ENCODE measurements around the gene CCDC24.

Gene CCDC24

DNA sequence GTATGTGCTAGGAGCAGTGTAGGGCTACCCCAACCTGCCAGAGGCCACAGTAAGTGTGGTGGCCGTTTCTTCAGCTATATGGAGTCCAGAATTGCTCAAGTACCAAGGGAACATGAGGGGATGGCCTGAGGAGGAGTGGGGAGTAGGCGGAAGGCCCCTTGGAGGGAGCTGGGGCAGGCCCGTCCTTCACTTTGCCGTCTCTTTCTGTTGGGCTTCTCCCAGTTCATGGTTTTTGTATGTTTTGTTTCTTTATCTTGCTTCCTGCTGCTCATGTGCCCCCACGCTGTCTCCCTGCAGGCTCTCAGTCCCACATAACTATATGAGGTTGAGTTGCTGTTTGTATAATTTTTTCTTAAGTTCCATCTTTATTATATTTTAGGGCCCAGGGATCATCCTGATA is 27.5 kb upstream of the CCDC24 start:
- no peak for DNase-seq

GRCh38 chr1:43965316-43965715 is 26.1 kb upstream of the CCDC24 start:
- no peak for DNase-seq

- no peak for DNase-seq
Measured at GRCh38 chr1:43968348-43968948, 23.0 kb upstream of the CCDC24 start.

DNA sequence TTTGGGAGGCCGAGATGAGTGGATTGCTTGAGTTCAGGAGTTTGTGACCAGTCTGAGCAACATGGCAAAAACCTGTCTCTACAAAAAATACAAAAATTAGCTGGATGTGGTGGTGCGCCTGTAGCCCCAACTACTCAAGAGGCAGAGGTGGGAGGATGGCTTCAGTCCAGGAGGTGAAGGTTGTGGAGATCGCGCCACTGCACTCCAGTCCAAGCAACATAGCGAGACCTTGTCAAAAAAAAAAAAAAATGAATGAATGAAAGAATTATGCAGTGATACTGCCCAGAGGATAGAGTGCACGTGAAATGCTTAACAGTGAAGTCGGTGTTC is 22.0 kb upstream of the CCDC24 start:
- no peak for DNase-seq

DNA sequence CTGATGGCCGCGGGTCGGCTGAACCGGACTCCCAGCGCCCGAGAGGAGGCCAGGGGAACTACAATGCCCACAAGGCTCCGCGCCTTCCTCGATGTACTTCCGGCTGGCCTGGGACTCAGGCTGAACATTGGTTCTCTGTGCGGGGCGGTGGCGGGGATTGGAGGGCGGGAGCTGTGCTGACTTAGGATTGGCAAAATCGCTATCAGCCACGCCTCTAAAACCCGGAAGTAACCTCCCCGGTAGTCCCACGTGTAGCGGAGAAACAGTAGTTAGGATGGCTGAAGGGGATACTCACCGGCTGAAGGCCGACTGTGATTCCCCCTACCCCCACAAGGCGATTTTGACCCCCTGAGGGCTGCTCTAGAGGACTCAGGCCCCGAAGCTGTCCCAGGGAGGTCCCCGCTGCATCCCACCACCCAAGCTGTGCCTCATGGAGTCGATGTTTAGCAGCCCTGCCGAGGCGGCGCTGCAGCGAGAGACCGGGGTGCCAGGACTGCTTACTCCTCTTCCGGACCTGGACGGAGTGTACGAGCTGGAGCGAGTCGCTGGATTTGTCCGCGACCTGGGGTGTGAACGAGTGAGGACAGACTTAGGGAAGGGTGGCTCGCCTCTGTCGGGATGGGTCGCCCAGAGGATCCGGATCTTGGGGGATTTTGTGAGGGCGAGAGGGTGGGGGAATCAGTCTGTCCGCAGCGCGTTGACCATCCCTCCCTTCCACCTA is 21.5 kb upstream of the CCDC24 start, which contains the start of gene DPH2:
TSS of gene DPH2 (plus strand) at position 265 of the 721 bp plus-strand sequence. CDS start at position 431, 166 bp downstream.
- DNase-seq, result peak; percentile 96

DNA sequence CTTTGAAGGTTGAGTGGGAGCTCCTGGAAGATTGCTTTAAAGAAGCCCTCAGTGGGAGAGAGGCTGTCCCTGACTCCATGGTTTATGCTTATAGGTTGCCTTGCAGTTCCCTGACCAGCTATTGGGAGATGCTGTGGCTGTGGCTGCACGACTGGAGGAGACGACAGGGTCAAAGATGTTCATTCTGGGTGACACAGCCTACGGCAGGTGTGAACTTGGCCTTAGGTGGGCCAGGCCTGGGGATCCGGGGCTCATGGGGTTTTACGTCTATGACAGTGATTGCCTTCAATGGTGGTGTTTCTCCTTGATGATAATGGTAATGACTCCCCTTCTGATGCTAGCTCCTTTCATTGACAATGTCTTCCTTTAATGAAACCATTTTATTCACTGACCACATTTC is 20.9 kb upstream of the CCDC24 start:
- DNase-seq, result no peak

GRCh38 chr1:43970911-43971310 is 20.5 kb upstream of the CCDC24 start:
- no peak for DNase-seq

DNA sequence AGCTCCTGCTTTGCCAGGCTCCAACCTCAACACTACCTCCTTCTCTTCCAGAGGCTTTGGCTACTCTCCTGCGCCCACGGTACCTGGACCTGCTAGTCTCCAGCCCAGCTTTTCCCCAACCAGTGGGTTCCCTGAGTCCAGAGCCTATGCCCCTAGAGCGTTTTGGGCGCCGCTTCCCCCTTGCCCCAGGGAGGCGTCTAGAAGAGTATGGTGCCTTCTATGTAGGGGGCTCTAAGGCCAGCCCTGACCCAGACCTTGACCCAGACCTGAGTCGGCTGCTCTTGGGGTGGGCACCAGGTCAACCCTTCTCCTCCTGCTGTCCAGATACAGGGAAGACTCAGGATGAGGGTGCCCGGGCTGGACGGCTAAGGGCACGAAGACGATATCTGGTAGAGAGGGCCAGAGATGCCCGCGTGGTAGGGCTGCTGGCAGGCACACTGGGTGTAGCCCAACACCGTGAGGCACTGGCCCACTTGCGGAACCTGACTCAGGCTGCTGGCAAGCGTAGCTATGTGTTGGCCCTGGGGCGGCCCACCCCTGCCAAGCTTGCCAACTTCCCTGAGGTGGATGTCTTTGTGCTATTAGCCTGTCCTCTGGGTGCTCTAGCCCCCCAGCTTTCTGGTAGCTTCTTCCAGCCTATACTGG is 19.9 kb upstream of the CCDC24 start:
- DNase-seq, result no peak

DNA sequence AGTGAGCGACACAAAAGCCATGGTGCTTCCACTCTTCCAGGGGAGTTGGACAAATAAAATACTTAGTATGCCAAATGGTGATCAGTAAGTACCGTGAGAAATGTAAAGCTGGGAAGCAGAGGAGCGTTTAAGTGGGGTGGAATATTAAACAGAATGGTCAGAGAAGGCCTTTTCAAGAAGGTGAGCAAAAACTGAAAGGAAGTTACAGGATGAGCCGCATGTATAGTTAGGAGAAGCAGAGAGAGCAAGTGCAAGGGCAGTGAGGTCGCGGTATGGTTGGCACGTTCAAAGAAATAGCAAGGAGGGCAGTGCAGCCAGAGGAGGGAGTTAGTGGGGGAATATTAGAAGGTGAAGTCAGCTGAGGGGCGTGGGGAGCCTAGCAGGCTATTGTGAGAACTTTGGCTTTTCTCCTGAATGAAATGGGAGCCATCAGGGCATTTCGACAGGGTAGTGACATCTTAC is 17.4 kb upstream of the CCDC24 start:
- DNase-seq, result no peak

GRCh38 chr1:43974443-43975248 is 16.8 kb upstream of the CCDC24 start, which contains the start of gene ATP6V0B:
TSS of gene ATP6V0B (plus strand) at chr1:43974960. CDS start at chr1:43975041, 81 bp downstream.
- DNase-seq, result peak; percentile 92

DNA sequence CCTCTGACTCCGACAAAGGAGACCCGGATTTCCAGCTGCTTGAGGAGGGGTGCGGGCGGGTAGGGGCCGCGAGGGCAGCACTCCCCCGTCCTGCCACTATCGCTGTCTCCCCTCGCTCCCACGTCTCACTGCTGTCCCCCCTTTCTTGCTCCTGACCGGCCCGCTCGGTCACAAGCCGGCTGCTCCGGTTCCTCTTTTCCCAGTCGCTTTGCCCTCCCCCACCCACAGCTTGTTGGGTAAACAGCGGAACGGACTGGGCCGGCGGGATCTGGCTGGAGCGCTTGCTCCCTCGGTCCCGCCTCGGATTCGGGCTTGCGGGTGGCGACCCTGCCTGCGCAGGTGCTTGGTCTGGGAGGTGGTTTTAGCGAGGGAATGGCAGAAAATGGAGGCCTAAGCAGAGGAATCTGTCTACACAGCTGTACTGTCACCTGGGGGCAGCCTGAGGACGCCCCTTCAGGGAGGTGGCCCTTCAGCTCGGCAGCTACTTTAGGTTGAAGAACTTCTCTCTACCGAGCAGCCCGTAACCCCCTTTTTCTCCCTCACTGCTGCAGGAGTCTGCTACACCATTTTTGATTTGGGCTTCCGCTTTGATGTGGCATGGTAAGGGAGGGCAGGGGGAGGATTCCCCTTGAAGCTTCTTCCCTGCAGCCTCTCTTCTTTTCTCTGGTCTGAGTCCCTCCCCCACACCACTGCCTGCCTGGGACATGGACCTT is 16.0 kb upstream of the CCDC24 start:
- DNase-seq, result no peak

DNA sequence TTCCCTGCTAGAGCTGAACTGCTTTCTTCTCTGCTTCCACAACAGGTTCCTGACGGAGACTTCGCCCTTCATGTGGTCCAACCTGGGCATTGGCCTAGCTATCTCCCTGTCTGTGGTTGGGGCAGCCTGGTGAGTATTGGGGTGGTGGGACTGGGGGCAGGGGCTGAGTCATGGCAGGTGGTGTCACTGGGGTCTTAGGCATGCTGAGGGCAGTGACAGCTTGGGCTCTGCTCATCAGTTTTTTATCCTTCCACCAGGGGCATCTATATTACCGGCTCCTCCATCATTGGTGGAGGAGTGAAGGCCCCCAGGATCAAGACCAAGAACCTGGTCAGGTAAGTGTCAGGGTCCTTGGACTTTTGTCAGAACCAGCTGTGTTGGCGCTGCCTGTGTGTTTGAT is 15.4 kb upstream of the CCDC24 start:
- no peak for DNase-seq

GRCh38 chr1:43976890-43977289 is 14.5 kb upstream of the CCDC24 start:
- DNase-seq, result no peak

DNA sequence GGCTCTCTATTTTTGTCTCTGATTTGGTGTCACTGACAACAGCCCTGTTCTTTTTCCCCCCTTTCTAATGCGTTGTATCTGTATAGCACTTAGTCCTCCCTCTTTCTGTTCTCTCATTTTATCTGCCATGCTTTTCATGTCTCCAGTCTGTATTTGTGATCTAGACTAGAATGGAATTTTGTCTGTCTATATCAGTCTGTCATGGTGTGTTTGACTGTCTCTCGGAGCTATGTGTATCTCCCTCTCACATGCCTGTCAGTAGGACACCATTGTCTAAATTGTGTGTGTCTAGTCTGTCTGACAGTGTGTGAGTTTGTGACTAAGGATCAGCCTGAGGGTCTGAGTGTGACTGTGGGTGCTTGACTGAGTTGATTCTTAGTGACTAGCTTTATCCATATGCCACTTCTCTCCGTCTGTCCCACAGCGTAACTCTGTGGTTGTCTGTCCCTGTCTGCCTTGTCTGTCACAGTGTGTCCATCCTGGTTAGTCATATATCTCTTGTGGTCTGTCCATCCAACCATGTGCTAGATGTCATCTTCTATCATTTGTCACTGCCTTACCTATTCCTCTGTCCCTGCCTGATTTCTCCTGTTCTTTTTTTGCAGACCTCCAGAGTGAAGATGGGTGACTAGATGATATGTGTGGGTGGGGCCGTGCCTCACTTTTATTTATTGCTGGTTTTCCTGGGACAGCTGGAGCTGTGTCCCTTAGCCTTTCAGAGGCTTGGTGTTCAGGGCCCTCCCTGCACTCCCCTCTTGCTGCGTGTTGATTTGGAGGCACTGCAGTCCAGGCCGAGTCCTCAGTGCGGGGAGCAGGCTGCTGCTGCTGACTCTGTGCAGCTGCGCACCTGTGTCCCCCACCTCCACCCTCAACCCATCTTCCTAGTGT is 13.8 kb upstream of the CCDC24 start:
- DNase-seq, result no peak

- DNase-seq, result no peak
Measured at GRCh38 chr1:43978264-43978550, 13.2 kb upstream of the CCDC24 start.

DNA sequence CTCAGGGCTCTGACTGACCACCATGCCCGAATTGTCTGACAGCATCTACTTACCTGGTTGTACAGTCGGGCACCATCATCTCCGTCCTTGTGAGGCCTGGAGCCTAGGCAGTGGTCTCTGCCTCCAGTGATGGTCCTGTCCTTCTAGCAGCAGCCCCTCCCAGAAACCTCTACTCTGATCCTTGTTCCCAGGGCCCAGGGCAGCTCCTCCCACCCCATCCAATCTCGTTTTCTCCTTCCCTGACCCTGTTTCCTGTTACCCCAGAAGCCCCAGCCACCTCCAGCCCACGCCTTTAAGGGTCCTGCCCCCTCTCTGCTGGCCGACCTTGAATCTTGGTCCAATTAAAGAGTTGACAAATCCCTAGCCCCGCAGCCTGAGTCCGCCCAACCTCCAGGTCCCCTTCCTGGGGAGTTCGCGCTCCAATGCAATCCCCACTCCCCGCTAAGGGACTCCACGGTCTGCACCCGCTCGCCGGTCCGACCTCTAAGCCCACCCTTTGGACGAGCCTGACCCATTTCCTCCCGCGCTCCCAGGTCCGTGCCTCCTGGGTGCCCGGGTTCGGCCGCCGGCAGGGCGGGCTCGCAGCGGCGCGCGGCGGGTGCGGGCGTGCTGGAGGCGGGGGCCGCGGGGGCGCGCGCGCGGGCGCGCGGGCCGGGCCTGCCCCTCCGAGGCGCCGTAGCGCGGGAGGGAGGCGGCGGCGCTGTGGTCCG is 12.7 kb upstream of the CCDC24 start, which contains the start of gene B4GALT2:
TSS of gene B4GALT2 (plus strand) at position 660 of the 710 bp plus-strand sequence. CDS start 1,951 bp downstream, outside the sequence.
- no peak for DNase-seq

GRCh38 chr1:43979261-43979527 is 12.2 kb upstream of the CCDC24 start:
- DNase-seq, result no peak

- DNase-seq, result no peak
Measured at GRCh38 chr1:43979528-43980254, 11.7 kb upstream of the CCDC24 start.

GRCh38 chr1:43980255-43981134 is 10.9 kb upstream of the CCDC24 start:
- DNase-seq, result no peak

DNA sequence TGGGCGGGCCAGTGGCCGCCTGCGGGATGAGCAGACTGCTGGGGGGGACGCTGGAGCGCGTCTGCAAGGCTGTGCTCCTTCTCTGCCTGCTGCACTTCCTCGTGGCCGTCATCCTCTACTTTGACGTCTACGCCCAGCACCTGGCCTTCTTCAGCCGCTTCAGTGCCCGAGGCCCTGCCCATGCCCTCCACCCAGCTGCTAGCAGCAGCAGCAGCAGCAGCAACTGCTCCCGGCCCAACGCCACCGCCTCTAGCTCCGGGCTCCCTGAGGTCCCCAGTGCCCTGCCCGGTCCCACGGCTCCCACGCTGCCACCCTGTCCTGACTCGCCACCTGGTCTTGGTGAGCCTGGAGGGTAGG is 10.3 kb upstream of the CCDC24 start:
- no peak for DNase-seq

Data from NCI-H446 treated with DMSO at 0.1 percent for 48 hours (cell line).